Measurements from ENCODE around the gene MCU.

DNA sequence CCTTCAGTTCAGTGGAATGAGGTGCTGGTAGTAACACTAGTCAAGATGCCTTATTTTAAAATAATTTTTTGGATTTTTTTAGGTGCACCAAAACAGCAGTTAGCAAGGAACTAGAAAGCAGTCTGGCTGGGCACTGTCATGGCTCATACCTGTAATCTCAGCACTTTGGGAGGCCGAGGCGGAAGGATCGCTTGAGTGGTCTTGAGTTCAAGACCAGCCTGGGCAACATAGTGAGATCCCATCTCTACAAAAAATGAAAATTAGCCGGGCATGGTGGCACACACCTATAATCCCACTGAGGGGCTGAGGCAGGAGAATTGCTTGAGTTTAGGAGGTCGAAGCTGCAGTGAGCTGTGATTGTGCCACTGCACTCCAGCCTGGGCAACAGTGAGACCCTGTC, 236.9 kb downstream of the MCU start:
- TF ChIP-seq, protein P1, sequence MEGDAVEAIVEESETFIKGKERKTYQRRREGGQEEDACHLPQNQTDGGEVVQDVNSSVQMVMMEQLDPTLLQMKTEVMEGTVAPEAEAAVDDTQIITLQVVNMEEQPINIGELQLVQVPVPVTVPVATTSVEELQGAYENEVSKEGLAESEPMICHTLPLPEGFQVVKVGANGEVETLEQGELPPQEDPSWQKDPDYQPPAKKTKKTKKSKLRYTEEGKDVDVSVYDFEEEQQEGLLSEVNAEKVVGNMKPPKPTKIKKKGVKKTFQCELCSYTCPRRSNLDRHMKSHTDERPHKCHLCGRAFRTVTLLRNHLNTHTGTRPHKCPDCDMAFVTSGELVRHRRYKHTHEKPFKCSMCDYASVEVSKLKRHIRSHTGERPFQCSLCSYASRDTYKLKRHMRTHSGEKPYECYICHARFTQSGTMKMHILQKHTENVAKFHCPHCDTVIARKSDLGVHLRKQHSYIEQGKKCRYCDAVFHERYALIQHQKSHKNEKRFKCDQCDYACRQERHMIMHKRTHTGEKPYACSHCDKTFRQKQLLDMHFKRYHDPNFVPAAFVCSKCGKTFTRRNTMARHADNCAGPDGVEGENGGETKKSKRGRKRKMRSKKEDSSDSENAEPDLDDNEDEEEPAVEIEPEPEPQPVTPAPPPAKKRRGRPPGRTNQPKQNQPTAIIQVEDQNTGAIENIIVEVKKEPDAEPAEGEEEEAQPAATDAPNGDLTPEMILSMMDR (IDR thresholded peaks at IDR 0.05; ENCODE audit: poor library complexity) = no peak
- no peak for TF ChIP-seq EZH2 (IDR thresholded peaks at IDR 0.05; ENCODE audit: borderline replicate concordance)
